Measurements from ENCODE around the gene TMEM191C. TPM values are rescaled to one million over a fixed set of nuclear protein-coding genes. Genes with fewer than 3 reads are reported as not detected.
"Not testable (repeated sequence)": the region's sequence is repeated elsewhere in the genome, so short reads cannot be mapped to it uniquely, and the experiment has no call there.

The TMEM191C gene
- total and polyA plus RNA-seq, 2 of the 13 experiments (the other 11 are each of a cell fraction or from before 2014, with no cell fraction given): 1.2 to 2.9 TPM

DNA sequence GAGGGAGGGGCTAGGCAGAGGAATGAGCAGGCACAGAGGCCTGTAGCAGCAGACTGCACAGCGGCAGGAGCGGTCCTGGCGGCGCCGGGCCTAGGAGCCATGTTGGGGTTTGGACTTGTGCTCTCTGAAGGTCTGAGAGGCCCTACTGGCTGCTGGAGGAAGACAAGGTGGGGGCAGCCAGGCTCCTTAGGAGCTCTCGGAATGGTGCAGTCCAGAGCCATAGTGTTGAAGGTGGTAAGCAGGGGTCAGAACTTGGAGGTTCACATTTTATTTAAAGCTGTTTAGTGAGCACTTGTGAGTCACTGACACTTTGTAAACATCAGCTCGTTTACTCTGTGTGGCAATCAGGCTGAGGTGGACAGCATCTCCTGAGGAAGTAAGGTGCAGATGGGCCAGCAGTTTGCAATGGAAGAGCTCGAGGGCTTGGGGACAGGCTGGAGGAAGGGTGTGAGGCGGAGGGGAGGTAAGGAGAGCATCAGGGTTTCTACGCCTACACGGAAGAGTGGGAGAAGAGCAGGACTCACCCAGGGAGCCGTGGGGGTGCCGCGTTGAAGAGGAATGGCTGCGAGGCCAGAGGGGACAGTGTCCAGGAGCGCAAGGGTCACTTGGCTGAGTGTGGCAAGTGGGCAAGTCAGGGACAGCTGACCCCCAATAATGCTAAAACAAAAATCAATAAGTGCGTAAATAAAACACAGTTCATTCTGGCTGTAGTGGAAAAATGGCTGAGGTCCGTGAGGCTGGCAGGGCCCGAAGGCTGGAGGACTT is 10.0 kb upstream of the TMEM191C start (continued):
- TF ChIP-seq HOXA5 (CRISPR knock-in tag; IDR thresholded peaks at IDR 0.05): peak; percentile 44; the same call in 1 of the 2 replicates
- TF ChIP-seq CCDC6 (CRISPR knock-in tag; IDR thresholded peaks at IDR 0.05): peak; percentile 43; the same call in 1 of the 2 replicates
- TF ChIP-seq TFDP1 (CRISPR knock-in tag; IDR thresholded peaks at IDR 0.05; ENCODE audit: borderline replicate concordance): peak; percentile 22; the same call in 1 of the 2 replicates
- no peak for TF ChIP-seq NFYC (CRISPR knock-in tag; IDR thresholded peaks at IDR 0.05)
- TF ChIP-seq MIXL1 (CRISPR knock-in tag; IDR thresholded peaks at IDR 0.05): no peak

- H3K4me2 ChIP-seq (ENCODE audit: low read depth, low read length); H3K9me3 ChIP-seq (ENCODE audit: low read length); POLR2A ChIA-PET; H3K79me2 ChIP-seq (ENCODE audit: insufficient read depth, low read length); CTCF ChIA-PET (ENCODE audit: low intra/inter-chr PET ratio, low total read pairs); DNase-seq (ENCODE audit: low spot score); H3K4me3 ChIP-seq (replicated peaks in 1 of 3; ENCODE audit: insufficient read depth in 1 of 3, low read depth in 2 of 3, low read length in 3 of 3); H3K27me3 ChIP-seq (ENCODE audit: control insufficient read depth in 1 of 2, insufficient read depth in 2 of 2, low read length in 2 of 2); H4K20me1 ChIP-seq (ENCODE audit: insufficient read depth, low read length); BruUV-seq (replicated peaks); intact Hi-C loops (cut with micrococcal nuclease; ENCODE audit: unreplicated experiment); H3K27ac ChIP-seq (ENCODE audit: extremely low read length, insufficient read depth, low read length); H3K4me1 ChIP-seq (ENCODE audit: insufficient read depth, low read length); H3K9ac ChIP-seq (ENCODE audit: insufficient read depth, low read depth, low read length); H2AFZ ChIP-seq (ENCODE audit: low read length); H3K36me3 ChIP-seq (replicated peaks in 1 of 2; ENCODE audit: control insufficient read depth in 1 of 2, insufficient read depth in 2 of 2, low read length in 2 of 2); in situ Hi-C loops (cut with HindIII; ENCODE audit: extremely low pct_ligation_motif_present, low pct_unique_long_range_greater_than_20kb): not testable (repeated sequence)
- FAIRE-seq (peak; percentile 86), ATAC-seq (peak; percentile 69)
- 100% methylated on average over 1 of the region's 4 CpGs for WGBS (ENCODE audit: low lambda C conversion rate)
Measured at GRCh38 chr22:21462672-21463071, 4.5 kb upstream of the TMEM191C start.

GRCh38 chr22:21468194-21469096 is 1.3 kb downstream of the TMEM191C start:
- ATAC-seq (peak; percentile 89), DNase-seq (ENCODE audit: low spot score) (peak; percentile 85)
- H2AFZ ChIP-seq (ENCODE audit: low read length); BruUV-seq (replicated peaks); in situ Hi-C loops (cut with HindIII; ENCODE audit: extremely low pct_ligation_motif_present, low pct_unique_long_range_greater_than_20kb); H3K79me2 ChIP-seq (ENCODE audit: insufficient read depth, low read length); H3K36me3 ChIP-seq (replicated peaks in 1 of 2; ENCODE audit: control insufficient read depth in 1 of 2, insufficient read depth in 2 of 2, low read length in 2 of 2); FAIRE-seq; H3K9me3 ChIP-seq (ENCODE audit: low read length); intact Hi-C loops (cut with micrococcal nuclease; ENCODE audit: unreplicated experiment); H3K4me1 ChIP-seq (ENCODE audit: insufficient read depth, low read length); H3K27me3 ChIP-seq (ENCODE audit: control insufficient read depth in 1 of 2, insufficient read depth in 2 of 2, low read length in 2 of 2); H3K4me2 ChIP-seq (ENCODE audit: low read depth, low read length); H3K9ac ChIP-seq (ENCODE audit: insufficient read depth, low read depth, low read length); H4K20me1 ChIP-seq (ENCODE audit: insufficient read depth, low read length); CTCF ChIA-PET (ENCODE audit: low intra/inter-chr PET ratio, low total read pairs); H3K27ac ChIP-seq (ENCODE audit: extremely low read length, insufficient read depth, low read length): not testable (repeated sequence)
- WGBS (ENCODE audit: low lambda C conversion rate): 13% methylated on average over 7 of the region's 60 CpGs
- POLR2A ChIA-PET: interaction anchor here (1.1 kb wide), 1 partner anchor 11 kb away, joined by 4 read pairs; no protein-coding TSS in a partner anchor
- H3K4me3 ChIP-seq (replicated peaks in 1 of 3; ENCODE audit: insufficient read depth in 1 of 3, low read depth in 2 of 3, low read length in 3 of 3): peak overlapping the region in 2 of 3 experiments; percentile 49 to 54; a peak in 3 of 6 replicates

All from HepG2 (cell line).